NCI-H510A (cell line): Measurements from ENCODE around the gene TMCO1.
"Not testable (repeated sequence)": the region's sequence is repeated elsewhere in the genome, so short reads cannot be mapped to it uniquely, and the experiment has no call there.

Experiments
- DNase-seq: peaks from one replicate; lab custom pipeline; 2025; lab: John Stamatoyannopoulos, UW

Gene TMCO1

GRCh38 chr1:165686971-165687433 is 81.7 kb downstream of the TMCO1 start:
- DNase-seq = no peak

DNA sequence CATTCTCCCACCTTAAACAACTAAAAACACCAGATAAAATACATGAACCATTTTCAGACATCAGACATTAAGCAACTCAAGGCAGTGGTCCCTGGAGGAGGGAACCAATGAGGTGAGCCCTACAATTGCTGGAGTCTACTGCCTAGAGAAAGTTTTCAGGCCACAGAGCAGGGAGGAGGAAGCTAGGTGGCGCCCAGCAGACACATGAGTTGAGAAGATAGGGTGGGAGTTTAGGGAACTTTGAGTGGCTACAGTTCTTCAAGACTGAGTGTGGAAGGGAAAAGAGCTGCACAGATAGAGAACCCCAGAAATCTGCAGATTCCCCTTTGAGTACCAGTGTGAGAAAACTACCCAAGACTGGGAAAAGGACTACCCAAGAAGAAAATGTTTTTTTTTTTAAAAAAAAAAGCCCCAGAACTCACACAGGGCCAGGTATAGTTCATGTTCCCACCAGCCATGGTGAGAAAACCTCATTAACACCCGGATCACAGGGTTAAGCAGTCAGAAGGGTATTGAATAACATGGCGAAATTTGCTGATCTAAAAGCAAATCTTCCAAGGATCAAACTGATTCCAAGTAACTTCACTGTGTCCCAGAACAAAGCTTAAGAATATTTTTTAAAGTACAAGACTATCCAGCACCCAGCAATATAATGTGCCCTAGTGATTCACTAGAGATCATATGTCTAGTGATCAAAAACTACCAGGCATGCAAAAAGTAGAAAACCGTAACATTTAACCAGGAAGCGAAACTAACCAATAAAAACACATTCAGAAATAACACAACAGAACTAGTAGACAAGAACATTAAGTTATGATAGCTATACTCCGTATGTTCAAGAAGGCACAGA is 82.3 kb downstream of the TMCO1 start:
- DNase-seq = no peak

- no peak for DNase-seq
Observed at GRCh38 chr1:165683848-165684485, 84.7 kb downstream of the TMCO1 start.

DNA sequence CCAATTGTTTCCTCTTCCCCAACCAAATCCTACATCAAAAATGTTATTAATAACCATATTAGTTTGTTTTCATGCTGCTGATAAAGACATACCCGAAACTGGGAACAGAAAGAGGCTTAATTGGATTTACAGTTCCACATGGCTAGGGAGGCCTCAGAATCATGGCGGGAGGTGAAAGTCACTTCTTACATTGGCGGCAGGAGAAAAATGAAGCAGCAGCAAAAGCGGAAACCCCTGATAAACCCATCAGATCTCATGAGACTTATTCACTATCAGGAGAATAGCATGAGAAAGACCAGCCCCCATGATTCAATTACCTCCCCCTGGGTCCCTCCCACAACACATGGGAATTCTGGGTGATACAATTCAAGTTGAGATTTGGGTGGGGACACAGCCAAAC is 87.9 kb downstream of the TMCO1 start:
- DNase-seq = not testable (repeated sequence)

DNA sequence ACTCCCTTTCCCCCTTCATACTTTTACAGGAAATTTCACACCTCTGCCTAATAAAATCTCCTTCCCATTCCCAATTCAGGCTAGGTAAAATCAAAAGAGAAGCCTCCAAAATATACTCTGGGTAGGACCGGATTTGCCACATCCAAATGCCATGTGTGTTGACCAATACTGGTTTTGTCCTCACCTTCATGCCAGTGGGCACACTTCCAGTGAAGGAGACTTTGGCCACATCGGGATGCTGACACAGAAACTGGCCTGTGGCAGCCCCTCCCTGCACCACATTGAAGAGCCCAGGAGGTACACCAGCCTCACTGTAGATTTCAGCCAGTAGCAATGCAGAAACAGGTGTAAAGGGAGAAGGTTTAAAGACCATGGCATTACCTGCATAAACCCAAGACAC is 88.4 kb downstream of the TMCO1 start:
- no peak for DNase-seq

DNA sequence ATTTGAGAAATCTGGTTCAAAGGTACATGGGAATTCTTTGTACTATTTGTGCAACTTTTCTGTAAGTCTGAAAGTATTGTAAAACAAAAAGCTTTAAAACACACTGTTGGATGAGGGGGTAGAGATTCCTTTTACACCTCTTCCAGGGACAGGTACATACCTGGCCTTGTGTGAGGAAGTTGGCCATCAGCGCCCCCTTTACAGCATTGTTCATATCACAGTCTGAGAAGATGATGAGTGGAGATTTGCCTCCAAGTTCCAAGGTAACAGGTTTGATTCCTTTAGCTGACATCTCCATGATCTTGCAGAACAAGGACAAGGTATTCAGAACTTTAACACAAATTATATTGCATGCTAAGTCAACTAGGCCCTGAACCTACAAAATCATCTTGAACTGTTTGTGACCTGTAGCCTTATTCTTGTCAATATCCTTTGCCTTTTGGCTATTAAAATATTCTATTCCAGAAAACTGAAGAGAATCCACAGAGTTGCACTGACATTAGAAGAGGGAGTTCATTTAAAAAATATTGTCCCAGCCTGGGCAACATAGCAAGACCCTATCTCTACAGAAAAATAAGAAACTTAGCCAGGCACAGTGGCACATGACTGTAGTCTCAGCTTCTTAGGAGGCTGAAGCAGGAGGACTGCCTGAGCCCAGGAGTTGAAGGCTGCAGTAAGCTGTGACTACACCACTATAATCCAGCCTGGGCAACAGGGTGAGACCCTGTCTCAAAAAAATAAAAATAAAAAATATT is 89.2 kb downstream of the TMCO1 start:
- DNase-seq = no peak

DNA sequence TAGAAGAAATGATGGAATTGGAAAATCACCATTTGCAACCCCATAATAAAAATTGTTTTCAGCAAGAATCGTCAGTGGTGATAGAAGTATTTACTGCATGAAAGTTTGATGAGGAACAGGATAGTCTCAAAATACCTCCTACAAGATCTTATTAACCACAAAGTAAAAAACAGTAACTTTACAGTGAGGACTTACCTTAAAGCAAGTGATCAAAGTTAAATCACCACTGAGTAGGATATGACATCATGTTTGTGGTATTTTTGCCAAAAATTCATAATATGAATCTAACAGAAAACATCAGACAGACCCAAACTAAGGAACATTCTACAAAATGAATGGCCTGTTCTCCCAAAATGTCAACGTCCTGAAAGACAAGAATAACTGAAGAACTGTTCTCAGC is 90.2 kb downstream of the TMCO1 start:
- no peak for DNase-seq
